PFSK-1 (cell line): ENCODE data around the gene DISP3.

ENCODE experiments used
- FOXP2 ChIP-seq: optimal IDR thresholded peaks from 2 replicates; pipeline ENCODE3; 2011; ENCODE audit warnings: borderline replicate concordance, control low read depth, inconsistent platforms; ENCODE audit not compliant: insufficient read depth; ENCODE audit errors: extremely low read length, extremely low read depth
- POLR2AphosphoS5 ChIP-seq: IDR thresholded peaks from 2 replicates; pipeline ENCODE4 v1.6.1; 2012; ENCODE audit warnings: low read depth, mild to moderate bottlenecking, control low read depth, low read length, moderate library complexity
- REST ChIP-seq, 2 experiments: IDR thresholded peaks; 2 replicates each; pipeline versions ENCODE4 v1.6.1 to v1.8.0; 2011 to 2012; ENCODE audit warnings: low read depth in 2 of 2, low read length in 2 of 2, control low read depth in 1 of 2, inconsistent platforms in 1 of 2, mild to moderate bottlenecking in 1 of 2, moderate library complexity in 1 of 2; ENCODE audit not compliant: insufficient read depth in 1 of 2
- SIN3A ChIP-seq: IDR thresholded peaks from 2 replicates; pipeline ENCODE4 v1.6.1; 2012; ENCODE audit warnings: mild to moderate bottlenecking, low read length, moderate library complexity, borderline replicate concordance; ENCODE audit not compliant: insufficient read depth
- TAF1 ChIP-seq: IDR thresholded peaks from 2 replicates; pipeline ENCODE4 v1.6.1; 2012; ENCODE audit warnings: low read length, control low read depth, borderline replicate concordance; ENCODE audit not compliant: insufficient read depth

Gene DISP3

GRCh38 chr1:11558276-11558675 lies 79.3 kb downstream of the DISP3 start:
- no peak for TF ChIP-seq TAF1
- no peak for TF ChIP-seq REST (IDR thresholded peaks at IDR 0.05; ENCODE audit: insufficient read depth in 1 of 2, low read depth in 2 of 2, low read length in 2 of 2)
- TF ChIP-seq SIN3A, result no peak
- TF ChIP-seq POLR2AphosphoS5, result no peak
- no peak for TF ChIP-seq FOXP2

GRCh38 chr1:11558871-11559590 lies 80.1 kb downstream of the DISP3 start:
- TF ChIP-seq POLR2AphosphoS5 (no peak), SIN3A (no peak), TAF1 (no peak), FOXP2 (no peak), REST (IDR thresholded peaks at IDR 0.05; ENCODE audit: insufficient read depth in 1 of 2, low read depth in 2 of 2, low read length in 2 of 2) (no peak)

- TF ChIP-seq SIN3A (no peak), POLR2AphosphoS5 (no peak), TAF1 (no peak), REST (IDR thresholded peaks at IDR 0.05; ENCODE audit: insufficient read depth in 1 of 2, low read depth in 2 of 2, low read length in 2 of 2) (no peak), FOXP2 (no peak)
Measured at GRCh38 chr1:11559591-11559970, 80.6 kb downstream of the DISP3 start.

- TF ChIP-seq TAF1 (no peak), SIN3A (no peak), REST (IDR thresholded peaks at IDR 0.05; ENCODE audit: insufficient read depth in 1 of 2, low read depth in 2 of 2, low read length in 2 of 2) (no peak), FOXP2 (no peak), POLR2AphosphoS5 (no peak)
Measured at GRCh38 chr1:11560061-11560460, 81.1 kb downstream of the DISP3 start.

- TF ChIP-seq SIN3A, result no peak
Measured at GRCh38 chr1:11561740-11562139, 82.8 kb downstream of the DISP3 start.
